ENCODE measurements around the gene SYNPO2.

GRCh38 chr4:118981839-118982381 is 93.3 kb downstream of the SYNPO2 start:
- TF ChIP-seq CTCF (IDR thresholded peaks at IDR 0.05 in 2 of 3, conservative IDR thresholded peaks at IDR 0.05 in 1 of 3; ENCODE audit: control insufficient read depth in 2 of 3, extremely low read depth in 1 of 3, insufficient read depth in 1 of 3, low read depth in 3 of 3, low read length in 3 of 3) (peak; percentile 70 to 80 (median 79)), IKZF1 (conservative IDR thresholded peaks at IDR 0.05) (no peak), GATAD2B (conservative IDR thresholded peaks at IDR 0.05; ENCODE audit: low read depth) (no peak), MYC (IDR thresholded peaks at IDR 0.05; ENCODE audit: insufficient read depth, insufficient read length, insufficient replicate concordance, low read length, severe bottlenecking) (no peak), ZNF622 (IDR thresholded peaks at IDR 0.05) (no peak), POLR2A (IDR thresholded peaks at IDR 0.05; ENCODE audit: low read depth, low read length) (no peak), BRCA1 (IDR thresholded peaks at IDR 0.05; ENCODE audit: low read depth, low read length) (no peak)

Data from GM12878 (cell line).